ENCODE measurements around the gene ATF6. TPM values are rescaled to one million over a fixed set of nuclear protein-coding genes. Genes with fewer than 3 reads are reported as not detected.

Gene ATF6
- total and polyA plus RNA-seq, 9 of the 15 experiments (the other 6 are each of a cell fraction or from before 2014, with no cell fraction given) = 11.7 to 32.4 (median 20.4) TPM

DNA sequence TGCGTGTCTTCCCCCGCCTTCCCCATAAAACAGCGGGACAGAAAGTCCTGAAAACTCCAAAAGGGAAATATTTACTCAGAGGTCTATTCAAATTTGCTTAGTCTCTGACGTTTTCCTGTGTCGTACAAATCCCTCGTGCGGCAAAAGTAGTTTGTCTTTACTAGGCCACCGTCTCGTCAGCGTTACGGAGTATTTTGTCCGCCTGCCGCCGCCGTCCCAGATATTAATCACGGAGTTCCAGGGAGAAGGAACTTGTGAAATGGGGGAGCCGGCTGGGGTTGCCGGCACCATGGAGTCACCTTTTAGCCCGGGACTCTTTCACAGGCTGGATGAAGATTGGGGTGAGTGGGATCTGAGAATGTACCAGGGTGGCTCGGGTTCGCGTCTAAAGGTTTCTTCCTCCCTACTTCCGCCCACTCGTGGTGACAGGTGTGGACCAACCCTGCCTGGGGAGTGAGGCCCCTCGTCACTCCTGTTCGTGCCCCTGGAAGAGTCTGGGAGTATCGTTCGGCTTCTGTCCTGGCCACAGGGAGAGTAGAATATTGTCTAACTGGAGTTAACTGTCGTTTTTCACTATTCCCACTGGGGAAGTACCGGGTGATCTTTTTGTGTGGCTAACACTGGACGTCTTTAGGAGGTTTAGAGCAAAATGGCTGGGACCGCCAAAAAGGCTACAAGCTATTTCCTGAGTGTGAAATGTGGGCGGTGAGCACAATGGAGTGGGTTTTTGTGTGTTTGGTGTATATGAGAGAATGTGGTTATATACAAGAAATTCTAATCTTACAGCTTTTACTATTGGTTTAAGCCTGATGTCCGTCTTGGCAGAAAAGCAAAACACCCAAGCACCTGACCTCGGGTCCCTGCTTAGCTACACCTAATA, at the start of gene ATF6 (continued):
- TF ChIP-seq, protein P1, sequence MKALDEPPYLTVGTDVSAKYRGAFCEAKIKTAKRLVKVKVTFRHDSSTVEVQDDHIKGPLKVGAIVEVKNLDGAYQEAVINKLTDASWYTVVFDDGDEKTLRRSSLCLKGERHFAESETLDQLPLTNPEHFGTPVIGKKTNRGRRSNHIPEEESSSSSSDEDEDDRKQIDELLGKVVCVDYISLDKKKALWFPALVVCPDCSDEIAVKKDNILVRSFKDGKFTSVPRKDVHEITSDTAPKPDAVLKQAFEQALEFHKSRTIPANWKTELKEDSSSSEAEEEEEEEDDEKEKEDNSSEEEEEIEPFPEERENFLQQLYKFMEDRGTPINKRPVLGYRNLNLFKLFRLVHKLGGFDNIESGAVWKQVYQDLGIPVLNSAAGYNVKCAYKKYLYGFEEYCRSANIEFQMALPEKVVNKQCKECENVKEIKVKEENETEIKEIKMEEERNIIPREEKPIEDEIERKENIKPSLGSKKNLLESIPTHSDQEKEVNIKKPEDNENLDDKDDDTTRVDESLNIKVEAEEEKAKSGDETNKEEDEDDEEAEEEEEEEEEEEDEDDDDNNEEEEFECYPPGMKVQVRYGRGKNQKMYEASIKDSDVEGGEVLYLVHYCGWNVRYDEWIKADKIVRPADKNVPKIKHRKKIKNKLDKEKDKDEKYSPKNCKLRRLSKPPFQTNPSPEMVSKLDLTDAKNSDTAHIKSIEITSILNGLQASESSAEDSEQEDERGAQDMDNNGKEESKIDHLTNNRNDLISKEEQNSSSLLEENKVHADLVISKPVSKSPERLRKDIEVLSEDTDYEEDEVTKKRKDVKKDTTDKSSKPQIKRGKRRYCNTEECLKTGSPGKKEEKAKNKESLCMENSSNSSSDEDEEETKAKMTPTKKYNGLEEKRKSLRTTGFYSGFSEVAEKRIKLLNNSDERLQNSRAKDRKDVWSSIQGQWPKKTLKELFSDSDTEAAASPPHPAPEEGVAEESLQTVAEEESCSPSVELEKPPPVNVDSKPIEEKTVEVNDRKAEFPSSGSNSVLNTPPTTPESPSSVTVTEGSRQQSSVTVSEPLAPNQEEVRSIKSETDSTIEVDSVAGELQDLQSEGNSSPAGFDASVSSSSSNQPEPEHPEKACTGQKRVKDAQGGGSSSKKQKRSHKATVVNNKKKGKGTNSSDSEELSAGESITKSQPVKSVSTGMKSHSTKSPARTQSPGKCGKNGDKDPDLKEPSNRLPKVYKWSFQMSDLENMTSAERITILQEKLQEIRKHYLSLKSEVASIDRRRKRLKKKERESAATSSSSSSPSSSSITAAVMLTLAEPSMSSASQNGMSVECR (CRISPR knock-in tag; IDR thresholded peaks at IDR 0.05) = peak; percentile 49; the same call in 1 of the 2 replicates
- no peak for TF ChIP-seq DDX20 (tag; IDR thresholded peaks at IDR 0.05; ENCODE audit: low read depth)
- 0 out of 2 replicates have a peak, but pooled peaks have one; percentile 7 for TF ChIP-seq RAD51 (IDR thresholded peaks at IDR 0.05; ENCODE audit: borderline replicate concordance, low read depth)
- peak; percentile 46 to 92; a peak in 3 of 4 replicates for TF ChIP-seq HDAC1 (IDR thresholded peaks at IDR 0.05)
- peak; percentile 33 for TF ChIP-seq NCOA4 (IDR thresholded peaks at IDR 0.05; ENCODE audit: partially characterized antibody)
- peak; percentile 87 for TF ChIP-seq NBN (IDR thresholded peaks at IDR 0.05; ENCODE audit: low read depth)
- TF ChIP-seq ZBTB1 (CRISPR knock-in tag; IDR thresholded peaks at IDR 0.05; ENCODE audit: borderline replicate concordance, low read depth) = no peak
- TF ChIP-seq, protein P2, sequence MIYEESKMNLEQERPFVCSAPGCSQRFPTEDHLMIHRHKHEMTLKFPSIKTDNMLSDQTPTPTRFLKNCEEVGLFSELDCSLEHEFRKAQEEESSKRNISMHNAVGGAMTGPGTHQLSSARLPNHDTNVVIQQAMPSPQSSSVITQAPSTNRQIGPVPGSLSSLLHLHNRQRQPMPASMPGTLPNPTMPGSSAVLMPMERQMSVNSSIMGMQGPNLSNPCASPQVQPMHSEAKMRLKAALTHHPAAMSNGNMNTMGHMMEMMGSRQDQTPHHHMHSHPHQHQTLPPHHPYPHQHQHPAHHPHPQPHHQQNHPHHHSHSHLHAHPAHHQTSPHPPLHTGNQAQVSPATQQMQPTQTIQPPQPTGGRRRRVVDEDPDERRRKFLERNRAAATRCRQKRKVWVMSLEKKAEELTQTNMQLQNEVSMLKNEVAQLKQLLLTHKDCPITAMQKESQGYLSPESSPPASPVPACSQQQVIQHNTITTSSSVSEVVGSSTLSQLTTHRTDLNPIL (CRISPR knock-in tag; IDR thresholded peaks at IDR 0.05) = no peak
- TF ChIP-seq, protein P3, sequence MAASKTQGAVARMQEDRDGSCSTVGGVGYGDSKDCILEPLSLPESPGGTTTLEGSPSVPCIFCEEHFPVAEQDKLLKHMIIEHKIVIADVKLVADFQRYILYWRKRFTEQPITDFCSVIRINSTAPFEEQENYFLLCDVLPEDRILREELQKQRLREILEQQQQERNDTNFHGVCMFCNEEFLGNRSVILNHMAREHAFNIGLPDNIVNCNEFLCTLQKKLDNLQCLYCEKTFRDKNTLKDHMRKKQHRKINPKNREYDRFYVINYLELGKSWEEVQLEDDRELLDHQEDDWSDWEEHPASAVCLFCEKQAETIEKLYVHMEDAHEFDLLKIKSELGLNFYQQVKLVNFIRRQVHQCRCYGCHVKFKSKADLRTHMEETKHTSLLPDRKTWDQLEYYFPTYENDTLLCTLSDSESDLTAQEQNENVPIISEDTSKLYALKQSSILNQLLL (CRISPR knock-in tag; IDR thresholded peaks at IDR 0.05; ENCODE audit: borderline replicate concordance) = no peak
- no peak for TF ChIP-seq ELF4 (CRISPR knock-in tag; IDR thresholded peaks at IDR 0.05)
- no peak for TF ChIP-seq NFIX (CRISPR knock-in tag; IDR thresholded peaks at IDR 0.05; ENCODE audit: low read depth)
- TF ChIP-seq ZNF124 (CRISPR knock-in tag; IDR thresholded peaks at IDR 0.05) = no peak
- no peak for TF ChIP-seq ZNF707 (CRISPR knock-in tag; conservative IDR thresholded peaks at IDR 0.05)
- TF ChIP-seq SMAD2 (IDR thresholded peaks at IDR 0.05; ENCODE audit: low read depth, low read length) = no peak
- TF ChIP-seq ZNF699 (CRISPR knock-in tag; IDR thresholded peaks at IDR 0.05; ENCODE audit: insufficient replicate concordance) = no peak
